ENCODE data around the gene ANO10.

ANO10 gene

DNA sequence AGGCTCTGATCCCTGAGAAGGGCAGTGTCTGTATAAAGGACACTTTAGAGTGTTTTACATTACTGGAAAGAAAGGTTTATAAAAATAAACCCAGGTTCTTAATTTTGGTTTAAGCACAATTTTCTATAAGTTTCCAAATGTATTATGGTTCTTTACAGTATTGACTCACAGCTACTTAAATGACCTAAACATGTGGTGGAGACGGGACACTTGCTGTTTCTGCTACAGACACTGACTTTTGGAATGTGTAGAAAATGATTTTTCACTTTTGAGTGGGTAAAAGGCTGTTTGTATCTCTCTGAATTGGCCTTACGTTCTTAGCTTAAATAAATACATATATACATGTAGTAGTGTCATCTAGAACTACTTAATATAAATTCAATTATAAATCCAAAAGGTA lies 280.0 kb downstream of the ANO10 start:
- Histone ChIP-seq H3K27me3 (ENCODE audit: control insufficient read depth, insufficient read depth, low read length) (no peaks in the 10 kb centered on the region), H3K36me3 (ENCODE audit: control insufficient read depth, insufficient read depth, low read length) (peaks cover 2% of the 10 kb centered on the region; the same call in 1 of the 2 replicates), H3K4me3 (ENCODE audit: low read length) (no peak overlapping the region), H3K4me1 (ENCODE audit: control insufficient read depth, insufficient read depth, low read length) (peaks cover 5% of the 10 kb centered on the region; the same call in 1 of the 2 replicates), H3K9me3 (ENCODE audit: control insufficient read depth, insufficient read depth, low read length) (no peaks in the 10 kb centered on the region), H3K27ac (ENCODE audit: low read length) (no peak overlapping the region)
- no peak for DNase-seq (ENCODE audit: low read depth, low spot score)
- no CpG with 5 or more reads among the region's 2 CpGs for WGBS (ENCODE audit: insufficient coverage, insufficient read length)

DNA sequence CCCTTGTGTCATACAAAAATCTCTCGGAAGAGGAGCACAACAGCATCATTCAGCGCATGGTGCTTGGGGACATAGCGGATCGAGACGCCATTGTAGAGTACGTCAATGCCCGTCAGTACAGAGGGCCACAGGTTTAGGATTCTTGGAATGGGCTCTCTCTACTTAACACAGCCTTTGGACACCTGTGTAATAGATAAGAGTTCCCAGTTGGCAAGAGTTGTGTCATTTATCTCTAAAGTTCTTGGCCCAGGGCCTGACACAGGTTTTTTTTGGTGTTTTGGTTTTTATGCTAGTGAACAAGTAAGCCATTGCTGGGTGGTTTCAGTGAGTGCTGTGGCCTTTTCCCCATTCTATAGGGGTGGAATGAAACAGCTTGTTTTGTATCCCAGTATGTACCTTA lies 281.4 kb downstream of the ANO10 start:
- Histone ChIP-seq H3K4me1 (ENCODE audit: control insufficient read depth, insufficient read depth, low read length) (peaks cover 5% of the 10 kb centered on the region; the same call in 1 of the 2 replicates), H3K27me3 (ENCODE audit: control insufficient read depth, insufficient read depth, low read length) (no peaks in the 10 kb centered on the region), H3K9me3 (ENCODE audit: control insufficient read depth, insufficient read depth, low read length) (no peaks in the 10 kb centered on the region), H3K4me3 (ENCODE audit: low read length) (no peak overlapping the region), H3K36me3 (ENCODE audit: control insufficient read depth, insufficient read depth, low read length) (peaks cover 2% of the 10 kb centered on the region; the same call in 1 of the 2 replicates), H3K27ac (ENCODE audit: low read length) (no peak overlapping the region)
- DNase-seq (ENCODE audit: low read depth, low spot score), result no peak
- no CpG with 5 or more reads among the region's 7 CpGs for WGBS (ENCODE audit: insufficient coverage, insufficient read length)

DNA sequence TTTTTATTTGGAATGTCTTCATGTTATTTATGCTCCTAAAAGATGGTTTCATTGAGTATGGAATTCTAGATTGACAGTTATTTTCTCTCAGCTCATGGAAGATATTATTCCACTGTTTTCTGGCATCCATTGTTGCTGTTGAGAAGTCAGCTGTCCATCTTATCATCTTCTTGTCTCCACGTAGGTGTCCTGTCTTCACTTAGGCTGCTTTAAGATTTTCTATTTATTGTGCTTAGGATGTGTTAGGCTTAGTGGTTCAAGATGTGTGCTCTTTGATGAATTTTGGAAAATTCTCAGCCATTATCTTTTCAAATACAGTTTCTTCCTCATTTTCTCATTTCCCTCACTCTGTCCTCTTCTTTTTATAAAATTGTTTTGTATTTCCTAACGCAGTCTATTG lies 283.5 kb downstream of the ANO10 start:
- Histone ChIP-seq H3K27me3 (ENCODE audit: control insufficient read depth, insufficient read depth, low read length) (no peaks in the 10 kb centered on the region), H3K9me3 (ENCODE audit: control insufficient read depth, insufficient read depth, low read length) (no peaks in the 10 kb centered on the region), H3K4me1 (ENCODE audit: control insufficient read depth, insufficient read depth, low read length) (peaks cover 3% of the 10 kb centered on the region; the same call in 1 of the 2 replicates), H3K4me3 (ENCODE audit: low read length) (no peak overlapping the region), H3K27ac (ENCODE audit: low read length) (no peak overlapping the region), H3K36me3 (ENCODE audit: control insufficient read depth, insufficient read depth, low read length) (peaks cover 2% of the 10 kb centered on the region; the same call in 1 of the 2 replicates)
- WGBS (ENCODE audit: insufficient coverage, insufficient read length), result no CpG with 5 or more reads among the region's 2 CpGs
- no peak for DNase-seq (ENCODE audit: low read depth, low spot score)

DNA sequence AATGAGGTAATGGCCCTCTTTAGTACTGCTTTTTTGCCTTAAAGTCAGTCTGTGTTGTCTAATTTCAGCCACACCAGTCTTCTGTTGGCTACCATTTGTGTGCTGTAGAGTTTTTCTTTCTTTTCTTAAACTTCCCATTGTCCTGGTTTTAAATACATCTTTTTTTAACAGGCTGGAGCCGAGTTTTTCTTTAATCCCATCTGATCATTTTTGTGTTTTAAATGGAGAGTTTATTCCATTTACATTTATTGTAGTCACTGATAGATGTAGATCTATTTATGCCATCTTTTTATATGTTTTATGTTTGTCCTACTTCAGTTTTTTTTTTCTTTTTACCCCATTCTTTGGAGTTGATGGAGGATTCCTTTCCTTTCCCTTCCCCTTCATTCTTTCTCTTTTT lies 286.0 kb downstream of the ANO10 start:
- Histone ChIP-seq H3K4me1 (ENCODE audit: control insufficient read depth, insufficient read depth, low read length) (no peaks in the 10 kb centered on the region), H3K27me3 (ENCODE audit: control insufficient read depth, insufficient read depth, low read length) (no peaks in the 10 kb centered on the region), H3K9me3 (ENCODE audit: control insufficient read depth, insufficient read depth, low read length) (no peaks in the 10 kb centered on the region), H3K36me3 (ENCODE audit: control insufficient read depth, insufficient read depth, low read length) (no peaks in the 10 kb centered on the region), H3K27ac (ENCODE audit: low read length) (no peak overlapping the region), H3K4me3 (ENCODE audit: low read length) (no peak overlapping the region)
- WGBS (ENCODE audit: insufficient coverage, insufficient read length), result no CpG with 5 or more reads among the region's 1 CpG
- DNase-seq (ENCODE audit: low read depth, low spot score), result no peak

DNA sequence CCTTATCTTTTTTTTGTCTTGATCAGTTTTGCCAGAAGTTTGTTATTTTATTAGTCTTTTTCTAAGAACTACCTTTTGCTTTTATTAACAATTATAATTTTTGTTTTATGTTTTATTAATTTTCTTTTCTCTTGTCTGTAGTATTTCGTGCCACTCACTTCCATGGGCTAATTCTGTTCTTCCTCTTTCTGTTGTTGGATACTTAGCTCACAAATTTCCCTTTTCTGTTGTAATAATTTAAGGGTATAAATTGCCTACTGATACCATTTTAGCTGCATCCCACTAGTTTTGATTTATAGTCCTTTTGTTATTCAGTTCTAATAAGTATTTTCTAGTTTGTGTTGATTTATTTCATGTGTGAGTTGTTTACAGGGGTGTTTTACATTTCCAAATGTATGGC lies 286.8 kb downstream of the ANO10 start:
- Histone ChIP-seq H3K4me1 (ENCODE audit: control insufficient read depth, insufficient read depth, low read length) (no peaks in the 10 kb centered on the region), H3K9me3 (ENCODE audit: control insufficient read depth, insufficient read depth, low read length) (no peaks in the 10 kb centered on the region), H3K36me3 (ENCODE audit: control insufficient read depth, insufficient read depth, low read length) (no peaks in the 10 kb centered on the region), H3K27ac (ENCODE audit: low read length) (no peak overlapping the region), H3K27me3 (ENCODE audit: control insufficient read depth, insufficient read depth, low read length) (no peaks in the 10 kb centered on the region), H3K4me3 (ENCODE audit: low read length) (no peak overlapping the region)
- no CpG with 5 or more reads among the region's 1 CpG for WGBS (ENCODE audit: insufficient coverage, insufficient read length)
- no peak for DNase-seq (ENCODE audit: low read depth, low spot score)

DNA sequence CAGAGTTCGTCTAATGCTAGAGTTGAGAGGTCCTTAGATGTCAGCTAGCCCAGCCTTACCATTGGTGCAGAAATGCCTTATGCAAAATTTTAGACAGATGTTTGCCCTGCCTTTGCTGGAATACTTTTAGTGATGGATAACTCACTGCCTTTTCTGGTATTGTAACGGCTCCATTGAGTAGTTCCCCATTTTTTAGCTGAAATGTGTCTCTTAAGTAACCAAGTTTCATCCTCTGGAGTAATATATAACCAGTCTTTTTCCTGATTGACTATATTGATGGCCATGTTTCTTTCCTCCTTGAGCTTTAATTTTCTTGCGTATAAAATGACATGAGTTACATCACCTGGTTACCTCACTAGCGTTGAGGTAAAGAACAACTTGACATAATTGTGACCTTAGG lies 290.4 kb downstream of the ANO10 start:
- Histone ChIP-seq H3K9me3 (ENCODE audit: control insufficient read depth, insufficient read depth, low read length) (no peaks in the 10 kb centered on the region), H3K36me3 (ENCODE audit: control insufficient read depth, insufficient read depth, low read length) (no peaks in the 10 kb centered on the region), H3K27me3 (ENCODE audit: control insufficient read depth, insufficient read depth, low read length) (no peaks in the 10 kb centered on the region), H3K4me1 (ENCODE audit: control insufficient read depth, insufficient read depth, low read length) (no peaks in the 10 kb centered on the region), H3K4me3 (ENCODE audit: low read length) (no peak overlapping the region), H3K27ac (ENCODE audit: low read length) (no peak overlapping the region)
- no CpG with 5 or more reads among the region's 4 CpGs for WGBS (ENCODE audit: insufficient coverage, insufficient read length)
- DNase-seq (ENCODE audit: low read depth, low spot score), result no peak

DNA sequence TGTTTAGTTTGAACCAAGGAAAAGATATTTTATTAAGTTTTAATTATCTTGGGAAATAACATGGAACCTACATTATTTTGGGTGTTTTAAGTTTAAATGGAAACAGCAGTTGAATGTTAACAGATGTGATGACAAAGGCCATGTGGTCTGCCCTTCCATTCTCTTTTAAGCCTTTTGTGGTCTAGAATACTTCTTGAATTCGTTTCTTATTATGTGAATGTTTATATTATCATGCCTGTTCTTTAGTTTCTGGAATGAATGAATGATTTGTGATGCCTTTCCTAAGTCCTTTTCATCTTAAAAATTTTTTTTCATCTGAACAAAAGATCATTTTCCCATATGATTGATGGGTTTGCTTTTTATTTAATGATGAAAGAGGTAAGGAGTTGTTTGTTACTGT lies 290.8 kb downstream of the ANO10 start:
- Histone ChIP-seq H3K4me1 (ENCODE audit: control insufficient read depth, insufficient read depth, low read length) (no peaks in the 10 kb centered on the region), H3K36me3 (ENCODE audit: control insufficient read depth, insufficient read depth, low read length) (no peaks in the 10 kb centered on the region), H3K27ac (ENCODE audit: low read length) (no peak overlapping the region), H3K9me3 (ENCODE audit: control insufficient read depth, insufficient read depth, low read length) (no peaks in the 10 kb centered on the region), H3K27me3 (ENCODE audit: control insufficient read depth, insufficient read depth, low read length) (no peaks in the 10 kb centered on the region), H3K4me3 (ENCODE audit: low read length) (no peak overlapping the region)
- no peak for DNase-seq (ENCODE audit: low read depth, low spot score)
- no CpG with 5 or more reads among the region's 1 CpG for WGBS (ENCODE audit: insufficient coverage, insufficient read length)

DNA sequence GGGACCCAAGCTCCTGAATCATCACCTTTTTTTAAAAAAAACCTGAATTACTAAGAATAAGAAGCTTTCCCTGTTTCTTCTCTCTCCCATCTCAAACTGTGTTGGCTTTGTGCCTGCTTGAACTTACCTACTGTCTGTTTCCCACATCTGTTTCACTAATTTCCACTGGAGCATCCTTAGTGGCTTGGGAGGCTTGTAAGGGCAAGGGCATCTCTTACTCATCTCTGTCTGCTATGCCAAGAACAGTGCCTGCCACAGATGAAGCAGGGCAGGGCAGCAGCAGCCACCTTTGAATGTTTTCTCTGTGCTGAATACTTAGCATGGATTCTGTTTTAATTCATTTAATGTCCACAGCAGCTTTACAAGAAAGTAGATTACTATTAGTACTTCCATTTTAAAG lies 293.2 kb downstream of the ANO10 start:
- Histone ChIP-seq H3K27ac (ENCODE audit: low read length) (no peak overlapping the region), H3K4me3 (ENCODE audit: low read length) (no peak overlapping the region), H3K9me3 (ENCODE audit: control insufficient read depth, insufficient read depth, low read length) (no peaks in the 10 kb centered on the region), H3K27me3 (ENCODE audit: control insufficient read depth, insufficient read depth, low read length) (no peaks in the 10 kb centered on the region), H3K36me3 (ENCODE audit: control insufficient read depth, insufficient read depth, low read length) (no peaks in the 10 kb centered on the region), H3K4me1 (ENCODE audit: control insufficient read depth, insufficient read depth, low read length) (no peaks in the 10 kb centered on the region)
- no peak for DNase-seq (ENCODE audit: low read depth, low spot score)

DNA sequence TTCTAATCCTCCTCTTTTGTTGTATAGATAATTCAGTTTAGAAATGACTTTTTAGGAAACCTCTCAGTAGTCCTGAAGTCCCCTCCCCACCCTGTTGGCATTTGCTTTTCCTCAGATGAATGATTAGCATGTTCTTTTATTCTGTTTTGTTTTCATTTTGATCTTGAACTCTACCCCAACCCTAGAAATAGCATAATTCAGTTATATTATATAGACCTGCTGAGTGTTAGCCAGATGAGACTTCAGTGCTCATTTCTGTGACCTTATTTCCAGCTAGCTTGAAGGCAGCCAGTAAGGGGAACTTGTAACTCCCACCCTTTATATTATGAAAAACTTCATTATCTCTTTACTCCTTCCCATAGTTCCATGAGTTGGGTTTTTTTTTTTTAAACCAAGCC lies 294.2 kb downstream of the ANO10 start:
- DNase-seq (ENCODE audit: low read depth, low spot score), result no peak
- H3K27me3 ChIP-seq (ENCODE audit: control insufficient read depth, insufficient read depth, low read length), result no peaks in the 10 kb centered on the region
- H3K4me3 ChIP-seq (ENCODE audit: low read length), result no peak overlapping the region
- H3K27ac ChIP-seq (ENCODE audit: low read length), result no peak overlapping the region
- no peaks in the 10 kb centered on the region for H3K9me3 ChIP-seq (ENCODE audit: control insufficient read depth, insufficient read depth, low read length)
- H3K36me3 ChIP-seq (ENCODE audit: control insufficient read depth, insufficient read depth, low read length), result no peaks in the 10 kb centered on the region
- H3K4me1 ChIP-seq (ENCODE audit: control insufficient read depth, insufficient read depth, low read length), result no peaks in the 10 kb centered on the region

DNA sequence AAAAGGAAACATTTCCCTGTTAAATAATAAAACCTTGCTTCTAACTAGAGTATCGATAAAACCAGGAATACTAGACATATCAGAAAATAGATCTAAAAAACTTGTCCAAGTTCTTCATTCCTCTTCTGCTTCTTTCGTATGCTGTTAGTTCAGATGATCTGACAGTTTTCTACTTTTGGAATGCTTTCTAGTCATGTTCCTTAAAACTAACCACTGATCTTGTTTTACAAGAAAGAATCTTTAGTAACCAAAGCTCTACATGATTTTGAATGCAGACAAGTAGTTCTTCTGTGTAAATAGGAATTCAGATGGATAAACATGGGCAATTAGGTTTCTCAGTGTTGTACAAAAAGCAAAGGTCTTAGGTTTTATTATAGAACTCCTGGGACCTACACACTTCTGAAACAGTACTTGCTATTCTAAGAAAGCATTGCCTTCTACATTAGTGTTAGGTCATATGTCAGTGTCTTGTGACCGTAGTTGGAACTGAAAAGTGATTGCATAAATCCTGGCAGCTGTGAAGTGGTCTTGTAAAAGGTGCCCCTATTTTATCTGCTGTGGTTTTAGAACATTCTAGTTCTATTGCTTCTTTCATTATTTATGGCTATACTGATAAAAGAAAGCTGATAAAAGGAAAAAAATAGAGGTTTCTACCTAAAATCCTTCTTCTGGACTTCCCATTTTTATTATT lies 294.8 kb downstream of the ANO10 start:
- no peak for DNase-seq (ENCODE audit: low read depth, low spot score)
- Histone ChIP-seq H3K4me1 (ENCODE audit: control insufficient read depth, insufficient read depth, low read length) (no peaks in the 10 kb centered on the region), H3K27me3 (ENCODE audit: control insufficient read depth, insufficient read depth, low read length) (no peaks in the 10 kb centered on the region), H3K27ac (ENCODE audit: low read length) (no peak overlapping the region), H3K9me3 (ENCODE audit: control insufficient read depth, insufficient read depth, low read length) (no peaks in the 10 kb centered on the region), H3K4me3 (ENCODE audit: low read length) (no peak overlapping the region), H3K36me3 (ENCODE audit: control insufficient read depth, insufficient read depth, low read length) (no peaks in the 10 kb centered on the region)
- no CpG with 5 or more reads among the region's 3 CpGs for WGBS (ENCODE audit: insufficient coverage, insufficient read length)

DNA sequence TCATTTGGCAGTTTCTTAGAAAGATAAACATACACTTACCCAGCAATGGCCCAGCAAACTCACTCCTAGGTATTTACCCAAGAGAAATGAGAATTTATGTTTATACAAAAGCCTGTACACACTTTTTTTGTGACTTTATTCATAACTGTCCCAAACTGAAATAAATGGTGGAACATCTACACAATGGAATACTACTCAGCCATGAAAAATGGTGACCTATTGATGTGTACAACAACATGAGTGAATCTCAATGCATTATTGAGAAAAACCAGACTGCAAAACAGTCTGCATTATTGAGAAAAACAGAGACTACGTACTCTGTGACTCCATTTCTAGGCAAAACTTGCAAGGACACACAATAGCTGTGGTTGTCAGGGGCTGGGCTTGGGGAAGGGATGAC lies 298.3 kb downstream of the ANO10 start:
- Histone ChIP-seq H3K9me3 (ENCODE audit: control insufficient read depth, insufficient read depth, low read length) (no peaks in the 10 kb centered on the region), H3K4me3 (ENCODE audit: low read length) (no peak overlapping the region), H3K36me3 (ENCODE audit: control insufficient read depth, insufficient read depth, low read length) (no peaks in the 10 kb centered on the region), H3K27me3 (ENCODE audit: control insufficient read depth, insufficient read depth, low read length) (no peaks in the 10 kb centered on the region), H3K4me1 (ENCODE audit: control insufficient read depth, insufficient read depth, low read length) (no peaks in the 10 kb centered on the region), H3K27ac (ENCODE audit: low read length) (no peak overlapping the region)
- WGBS (ENCODE audit: insufficient coverage, insufficient read length), result no CpG with 5 or more reads among the region's 1 CpG
- DNase-seq (ENCODE audit: low read depth, low spot score), result no peak
